IMR-90 (cell line): ENCODE data around the gene SUGCT. TPM values are rescaled to one million over a fixed set of nuclear protein-coding genes. Genes with fewer than 3 reads are reported as not detected.

Experiments
- ATAC-seq: fragments of 200-7000 bp; cut with Tn5 transposase; 2 replicates; pipeline ENCODE4 v1.9.1; 2020; ENCODE audit warnings: low read depth, mild to moderate bottlenecking, moderate library complexity
- BruUV-seq: library from RNA; stranded (reverse); fragments of 400-500 nt; replicated peaks from 2 replicates; lab custom pipeline; 2021; lab: Mats Ljungman, UMichigan
- CTCF ChIA-PET: fragments of 300-600 bp; formaldehyde crosslinking; extraction: SDS; loops from one replicate; lab custom pipeline; 2021; ENCODE audit warnings: antibody characterized with exemption; lab: Yijun Ruan, JAX
- POLR2A ChIA-PET: fragments of 300-600 bp; sonication (Branson Sonifier 250); formaldehyde crosslinking; loops from one replicate; lab custom pipeline; 2022; ENCODE audit warnings: antibody characterized with exemption; ENCODE audit not compliant: unreplicated experiment; lab: Charles Lee
- DNase-seq: peaks from one replicate; pipeline ENCODE4 v3.0.0; 2013
- H2AFZ ChIP-seq: replicated peaks from 2 replicates; pipeline ENCODE3; 2013; ENCODE audit warnings: low read length, mild to moderate bottlenecking; ENCODE audit not compliant: poor library complexity
- H2AK5ac ChIP-seq: 2 replicates; pipeline ENCODE4 v1.6.1; 2013; ENCODE audit warnings: low read depth, low read length, inconsistent platforms
- H2AK9ac ChIP-seq: replicated peaks from 2 replicates; pipeline ENCODE3; 2013; ENCODE audit warnings: mild to moderate bottlenecking, low read depth, low read length, moderate library complexity; ENCODE audit not compliant: poor library complexity
- H2BK120ac ChIP-seq: 2 replicates; pipeline ENCODE4 v1.6.1; 2013; ENCODE audit warnings: low read depth, low read length, inconsistent platforms
- H2BK15ac ChIP-seq: 3 replicates; pipeline ENCODE4 v1.6.1; 2013; ENCODE audit warnings: low read depth, low read length, inconsistent platforms
- H2BK20ac ChIP-seq: 2 replicates; pipeline ENCODE4 v1.6.1; 2013; ENCODE audit warnings: low read depth, mild to moderate bottlenecking, inconsistent platforms, low read length, moderate library complexity
- H2BK5ac ChIP-seq: 2 replicates; pipeline ENCODE4 v1.6.1; 2013; ENCODE audit warnings: mild to moderate bottlenecking, low read depth, low read length, inconsistent platforms; ENCODE audit not compliant: poor library complexity, severe bottlenecking
- H3K14ac ChIP-seq: replicated peaks from 2 replicates; pipeline ENCODE4 v1.6.1; 2013; ENCODE audit warnings: low read depth, low read length, inconsistent platforms
- H3K18ac ChIP-seq: 2 replicates; pipeline ENCODE4 v1.6.1; 2013; ENCODE audit warnings: low read depth, low read length, control low read depth
- H3K23ac ChIP-seq: 2 replicates; pipeline ENCODE4 v1.6.1; 2013; ENCODE audit warnings: low read depth, low read length, inconsistent platforms
- H3K27ac ChIP-seq: 2 replicates; pipeline ENCODE4 v1.5.1; 2013; ENCODE audit warnings: mild to moderate bottlenecking, control low read depth, low read length; ENCODE audit not compliant: insufficient read depth
- H3K27me3 ChIP-seq: 2 replicates; pipeline ENCODE4 v1.6.1; 2013; ENCODE audit warnings: low read length; ENCODE audit not compliant: control insufficient read depth, insufficient read depth
- H3K36me3 ChIP-seq: 2 replicates; pipeline ENCODE4 v1.6.1; 2013; ENCODE audit warnings: low read length, mixed read lengths; ENCODE audit not compliant: control insufficient read depth, insufficient read depth
- H3K4ac ChIP-seq: 2 replicates; pipeline ENCODE4 v1.6.1; 2013; ENCODE audit warnings: low read depth, low read length, inconsistent platforms
- H3K4me1 ChIP-seq: 2 replicates; pipeline ENCODE4 v1.6.1; 2013; ENCODE audit warnings: low read length, mixed read lengths; ENCODE audit not compliant: control insufficient read depth, insufficient read depth
- H3K4me2 ChIP-seq: 2 replicates; pipeline ENCODE4 v1.6.1; 2013; ENCODE audit warnings: low read depth, mild to moderate bottlenecking, control low read depth, low read length, moderate library complexity
- H3K4me3 ChIP-seq: 2 replicates; pipeline ENCODE4 v1.5.1; 2013; ENCODE audit warnings: low read depth, mild to moderate bottlenecking, control low read depth, low read length, moderate library complexity; ENCODE audit not compliant: insufficient read depth
- H3K56ac ChIP-seq: 2 replicates; pipeline ENCODE4 v1.6.1; 2013; ENCODE audit warnings: low read length, inconsistent platforms; ENCODE audit not compliant: insufficient read depth; ENCODE audit errors: extremely low read depth
- H3K79me1 ChIP-seq, 2 experiments: 2 replicates each; pipeline ENCODE4 v1.6.1; 2013; ENCODE audit warnings: low read length in 2 of 2, inconsistent platforms in 1 of 2, low read depth in 1 of 2
- H3K9ac ChIP-seq: 2 replicates; pipeline ENCODE4 v1.6.1; 2013; ENCODE audit warnings: low read depth, low read length, control low read depth
- H3K9me1 ChIP-seq: 2 replicates; pipeline ENCODE4 v1.6.1; 2013; ENCODE audit warnings: low read length, inconsistent platforms; ENCODE audit not compliant: insufficient read depth
- H3K9me3 ChIP-seq: 2 replicates; pipeline ENCODE4 v1.6.1; 2013; ENCODE audit warnings: low read length; ENCODE audit not compliant: control insufficient read depth, insufficient read depth
- H4K20me1 ChIP-seq: 2 replicates; pipeline ENCODE4 v1.6.1; 2013; ENCODE audit warnings: low read length, inconsistent platforms; ENCODE audit not compliant: insufficient read depth
- H4K5ac ChIP-seq: 2 replicates; pipeline ENCODE4 v1.6.1; 2013; ENCODE audit warnings: mild to moderate bottlenecking, low read depth, low read length, control low read depth
- H4K8ac ChIP-seq, 2 experiments: 2 replicates each; pipeline ENCODE4 v1.6.1; 2013; ENCODE audit warnings: low read depth in 2 of 2, low read length in 2 of 2, control low read depth in 1 of 2, inconsistent platforms in 1 of 2
- H4K91ac ChIP-seq: 2 replicates; pipeline ENCODE4 v1.6.1; 2013; ENCODE audit warnings: low read depth, low read length, inconsistent platforms; ENCODE audit not compliant: insufficient read depth
- CEBPB ChIP-seq: IDR thresholded peaks from 2 replicates; pipeline ENCODE4 v1.6.1; 2012; ENCODE audit warnings: low read depth, low read length, improper control_type of control experiment
- CHD1 ChIP-seq: IDR thresholded peaks from 2 replicates; pipeline ENCODE4 v1.6.1; 2012; ENCODE audit warnings: low read depth, low read length, improper control_type of control experiment
- NFE2L2 ChIP-seq: fragments of 150-350 bp; IDR thresholded peaks from 2 replicates; pipeline ENCODE4 v1.6.1; 2016; ENCODE audit warnings: low read depth, mild to moderate bottlenecking, low read length
- POLR2A ChIP-seq: IDR thresholded peaks from 2 replicates; pipeline ENCODE4 v1.6.1; 2012; ENCODE audit warnings: mild to moderate bottlenecking, low read depth, low read length
- RCOR1 ChIP-seq: IDR thresholded peaks from 2 replicates; pipeline ENCODE4 v1.6.1; 2012; ENCODE audit warnings: mild to moderate bottlenecking, low read length, improper control_type of control experiment; ENCODE audit not compliant: insufficient replicate concordance
- RFX5 ChIP-seq: IDR thresholded peaks from 2 replicates; pipeline ENCODE4 v1.8.0; 2012; ENCODE audit warnings: low read depth, mild to moderate bottlenecking, low read length, moderate library complexity
- SMC3 ChIP-seq: fragments of 150-350 bp; IDR thresholded peaks from 2 replicates; pipeline ENCODE4 v1.6.1; 2016; ENCODE audit warnings: low read depth, mild to moderate bottlenecking, antibody characterized with exemption, low read length, moderate library complexity
- WGBS, 2 experiments: methylation state at CpG; one replicate each; pipeline versions ENCODE4 v1.1.5 to v1.1.7; 2013; ENCODE audit warnings: missing lambda C conversion rate in 2 of 2; ENCODE audit not compliant: insufficient read length in 1 of 2; ENCODE audit errors: extremely low coverage in 2 of 2; 5-methylcytosine and 5-hydroxymethylcytosine counted together
- dilution Hi-C: fragments of 300-500 bp; cut with HindIII; formaldehyde crosslinking; loops from one replicate; pipeline ENCODE4 v1.14.3; 2018; ENCODE audit warnings: low sequenced_read_pairs; ENCODE audit not compliant: unreplicated experiment
- in situ Hi-C: fragments of 300-500 bp; cut with MboI; formaldehyde crosslinking; loops from 3 replicates; pipeline ENCODE4 v1.14.3; 2019; ENCODE audit warnings: low sequenced_read_pairs, inconsistent platforms, mixed read lengths
- intact Hi-C: fragments of 100-400 bp; cut with micrococcal nuclease; formaldehyde crosslinking; loops from 2 replicates; pipeline ENCODE4 v1.10.0; 2022
- polyA plus RNA-seq, 3 experiments: library from polyadenylated mRNA; depleted of rRNA; stranded (reverse); fragments of >200 nt; gene quantifications; 2 replicates each; pipeline ENCODE4 v1.2.3, GENCODE V29; 2012; ENCODE audit warnings: low replicate concordance in 1 of 3
- total RNA-seq: library from RNA; depleted of rRNA; stranded (reverse); fragments of >200 nt; gene quantifications from 2 replicates; pipeline ENCODE4 v1.2.3, GENCODE V29; 2012
- TF ChIP-seq, protein P1 (sequence below): conservative IDR thresholded peaks from 2 replicates; pipeline ENCODE4 v1.5.1; 2012; ENCODE audit warnings: mild to moderate bottlenecking, low read depth, low read length, improper control_type of control experiment
- TF ChIP-seq, protein P2 (sequence below): fragments of 150-350 bp; IDR thresholded peaks from 2 replicates; pipeline ENCODE4 v1.6.1; 2017; ENCODE audit warnings: mild to moderate bottlenecking, antibody characterized with exemption, low read length, low read depth

The SUGCT gene
- total and polyA plus RNA-seq, 2 of the 4 experiments (the other 2 are of a cell fraction) = 5.9 to 8.3 TPM

DNA sequence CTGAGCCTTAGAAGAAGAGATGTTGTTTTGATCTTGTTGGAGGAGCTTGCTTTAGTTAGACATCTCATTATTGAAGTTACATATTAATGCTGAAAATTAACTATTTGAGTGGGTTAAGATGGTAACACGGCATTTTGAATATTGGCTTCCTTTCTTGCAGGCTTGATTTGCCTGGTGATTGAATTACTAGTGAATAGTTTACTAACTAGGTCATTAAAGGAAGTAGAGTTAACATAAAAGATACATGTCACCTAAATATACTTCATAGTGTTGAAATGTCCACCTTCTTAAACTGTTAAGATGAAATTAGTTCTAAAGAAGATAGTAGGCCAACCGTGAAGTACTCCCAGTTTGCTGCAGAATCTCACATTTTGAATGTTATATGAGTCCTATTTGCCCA lies 18.9 kb upstream of the SUGCT start:
- H2BK20ac ChIP-seq = no peak overlapping the region
- CTCF ChIA-PET = interaction anchor here (1.0 kb wide), 1 partner anchor 8 kb away, joined by 8 read pairs; no protein-coding TSS in a partner anchor
- WGBS, 2 experiments = no CpG with 5 or more reads among the region's 2 CpGs

More for the DNA sequence above, 18.9 kb upstream of the SUGCT start:
- in situ Hi-C loops (no loop called here), dilution Hi-C loops (no loop called here), intact Hi-C loops (no loop called here)
- no peak overlapping the region for H4K91ac ChIP-seq
- no peak overlapping the region for H3K4me3 ChIP-seq
- no TSS peak for BruUV-seq
- H4K20me1 ChIP-seq = no peaks in the 10 kb centered on the region
- POLR2A ChIA-PET = no interaction called here
- no peak overlapping the region for H2AK5ac ChIP-seq
- H2BK15ac ChIP-seq = no peak overlapping the region
- H3K9ac ChIP-seq = no peak overlapping the region
- no peak overlapping the region for H3K56ac ChIP-seq
- no peaks in the 10 kb centered on the region for H3K27me3 ChIP-seq
- no peak overlapping the region for H4K5ac ChIP-seq
- ATAC-seq (no peak), DNase-seq (no peak)
- peaks cover 3 to 33% of the 10 kb centered on the region in 2 experiments for H3K79me1 ChIP-seq
- TF ChIP-seq, protein P1, sequence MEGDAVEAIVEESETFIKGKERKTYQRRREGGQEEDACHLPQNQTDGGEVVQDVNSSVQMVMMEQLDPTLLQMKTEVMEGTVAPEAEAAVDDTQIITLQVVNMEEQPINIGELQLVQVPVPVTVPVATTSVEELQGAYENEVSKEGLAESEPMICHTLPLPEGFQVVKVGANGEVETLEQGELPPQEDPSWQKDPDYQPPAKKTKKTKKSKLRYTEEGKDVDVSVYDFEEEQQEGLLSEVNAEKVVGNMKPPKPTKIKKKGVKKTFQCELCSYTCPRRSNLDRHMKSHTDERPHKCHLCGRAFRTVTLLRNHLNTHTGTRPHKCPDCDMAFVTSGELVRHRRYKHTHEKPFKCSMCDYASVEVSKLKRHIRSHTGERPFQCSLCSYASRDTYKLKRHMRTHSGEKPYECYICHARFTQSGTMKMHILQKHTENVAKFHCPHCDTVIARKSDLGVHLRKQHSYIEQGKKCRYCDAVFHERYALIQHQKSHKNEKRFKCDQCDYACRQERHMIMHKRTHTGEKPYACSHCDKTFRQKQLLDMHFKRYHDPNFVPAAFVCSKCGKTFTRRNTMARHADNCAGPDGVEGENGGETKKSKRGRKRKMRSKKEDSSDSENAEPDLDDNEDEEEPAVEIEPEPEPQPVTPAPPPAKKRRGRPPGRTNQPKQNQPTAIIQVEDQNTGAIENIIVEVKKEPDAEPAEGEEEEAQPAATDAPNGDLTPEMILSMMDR = no peak
- TF ChIP-seq CHD1 (no peak), RCOR1 (no peak), CEBPB (no peak), SMC3 (no peak), NFE2L2 (no peak), RFX5 (no peak), POLR2A (no peak)
- TF ChIP-seq, protein P2, sequence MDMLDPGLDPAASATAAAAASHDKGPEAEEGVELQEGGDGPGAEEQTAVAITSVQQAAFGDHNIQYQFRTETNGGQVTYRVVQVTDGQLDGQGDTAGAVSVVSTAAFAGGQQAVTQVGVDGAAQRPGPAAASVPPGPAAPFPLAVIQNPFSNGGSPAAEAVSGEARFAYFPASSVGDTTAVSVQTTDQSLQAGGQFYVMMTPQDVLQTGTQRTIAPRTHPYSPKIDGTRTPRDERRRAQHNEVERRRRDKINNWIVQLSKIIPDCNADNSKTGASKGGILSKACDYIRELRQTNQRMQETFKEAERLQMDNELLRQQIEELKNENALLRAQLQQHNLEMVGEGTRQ = no peak
- no peak overlapping the region for H3K23ac ChIP-seq
- H3K4me1 ChIP-seq = no peaks in the 10 kb centered on the region; the same call in 1 of the 2 replicates
- H3K14ac ChIP-seq = no peak overlapping the region
- no peak overlapping the region for H3K4ac ChIP-seq
- no peaks in the 10 kb centered on the region for H3K9me3 ChIP-seq
- no peak overlapping the region for H2AK9ac ChIP-seq
- H2BK120ac ChIP-seq = no peak overlapping the region
- no peak overlapping the region for H3K27ac ChIP-seq
- H3K18ac ChIP-seq = no peak overlapping the region
- H3K4me2 ChIP-seq = no peak overlapping the region
- H3K9me1 ChIP-seq = peaks cover 4% of the 10 kb centered on the region
- H2BK5ac ChIP-seq = no peak overlapping the region
- no peak overlapping the region for H4K8ac ChIP-seq
- H3K36me3 ChIP-seq = no peaks in the 10 kb centered on the region
- no peak overlapping the region for H2AFZ ChIP-seq
